ENCODE data around the gene RRP1. TPM values are rescaled to one million over a fixed set of nuclear protein-coding genes. Genes with fewer than 3 reads are reported as not detected.

The RRP1 gene
- total and polyA plus RNA-seq, 3 experiments from 2014 or later: 21.8 to 93.4 (median 87.4) TPM

DNA sequence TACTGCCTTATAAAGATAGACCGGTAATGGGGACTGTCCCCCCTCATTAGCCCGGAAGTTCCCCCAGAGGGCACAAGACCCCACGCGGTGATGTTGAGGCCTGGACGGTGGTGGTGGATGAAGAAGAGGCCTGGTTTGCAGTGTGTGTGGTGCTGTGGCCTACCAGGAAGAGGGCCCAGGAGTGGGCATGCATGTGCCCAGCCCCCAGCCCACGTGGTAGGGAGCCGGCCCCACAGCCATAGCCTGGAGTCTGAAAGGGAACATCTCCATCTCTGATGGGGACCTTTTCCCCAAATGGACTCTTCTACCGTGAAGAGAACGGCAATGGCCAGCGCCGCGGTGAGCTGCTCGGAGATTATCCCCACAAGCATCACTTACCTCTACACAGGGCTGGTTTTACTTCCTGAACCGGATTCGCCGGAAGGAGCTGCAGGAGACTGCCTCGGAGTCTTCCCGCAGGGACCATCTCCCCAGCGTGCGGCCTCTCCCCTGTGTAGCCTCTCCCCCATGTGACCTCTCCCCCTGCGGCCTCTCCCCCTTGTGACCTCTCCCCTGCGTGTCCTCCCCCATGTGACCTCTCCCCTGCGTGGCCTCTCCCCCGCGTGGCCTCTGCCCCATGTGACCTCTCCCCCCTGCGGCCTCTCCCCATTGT lies 20.6 kb downstream of the RRP1 start:
- Histone ChIP-seq H3K27me3 (ENCODE audit: insufficient read depth, low read length, poor library complexity, severe bottlenecking) (no peaks in the 10 kb centered on the region), H3K27ac (ENCODE audit: low read depth, low read length) (no peak overlapping the region), H3K36me3 (ENCODE audit: insufficient read depth, low read length) (no peaks in the 10 kb centered on the region), H3K9me3 (ENCODE audit: low read length) (no peaks in the 10 kb centered on the region), H3K4me1 (ENCODE audit: insufficient read depth, low read length) (peaks cover 7% of the 10 kb centered on the region), H3K4me3 (ENCODE audit: low read length) (no peak overlapping the region)
- Mint-ChIP-seq H3K9me3 (no peaks in the 10 kb centered on the region), H3K27ac (peak overlapping the region in 1 of 8 donors; percentile 68), H3K4me3 (no peak overlapping the region), H3K36me3 (peaks cover 0 to 6% (median 0%) of the 10 kb centered on the region in 3 donors), H3K4me1 (peaks cover 6 to 12% (median 9%) of the 10 kb centered on the region in 3 donors), H3K27me3 (peaks cover 0 to 1% of the 10 kb centered on the region in 2 donors)
- ChIA-PET CTCF (interaction anchor here (1.2 to 1.7 kb wide), 6 partner anchors 123 to 171 kb away, joined by 3 to 7 read pairs (median 4); no protein-coding TSS in a partner anchor), POLR2A (interaction anchor here (0.6 kb wide), 1 partner anchor 105 kb away, joined by 6 read pairs; no protein-coding TSS in a partner anchor)
- no peak for DNase-seq

DNA sequence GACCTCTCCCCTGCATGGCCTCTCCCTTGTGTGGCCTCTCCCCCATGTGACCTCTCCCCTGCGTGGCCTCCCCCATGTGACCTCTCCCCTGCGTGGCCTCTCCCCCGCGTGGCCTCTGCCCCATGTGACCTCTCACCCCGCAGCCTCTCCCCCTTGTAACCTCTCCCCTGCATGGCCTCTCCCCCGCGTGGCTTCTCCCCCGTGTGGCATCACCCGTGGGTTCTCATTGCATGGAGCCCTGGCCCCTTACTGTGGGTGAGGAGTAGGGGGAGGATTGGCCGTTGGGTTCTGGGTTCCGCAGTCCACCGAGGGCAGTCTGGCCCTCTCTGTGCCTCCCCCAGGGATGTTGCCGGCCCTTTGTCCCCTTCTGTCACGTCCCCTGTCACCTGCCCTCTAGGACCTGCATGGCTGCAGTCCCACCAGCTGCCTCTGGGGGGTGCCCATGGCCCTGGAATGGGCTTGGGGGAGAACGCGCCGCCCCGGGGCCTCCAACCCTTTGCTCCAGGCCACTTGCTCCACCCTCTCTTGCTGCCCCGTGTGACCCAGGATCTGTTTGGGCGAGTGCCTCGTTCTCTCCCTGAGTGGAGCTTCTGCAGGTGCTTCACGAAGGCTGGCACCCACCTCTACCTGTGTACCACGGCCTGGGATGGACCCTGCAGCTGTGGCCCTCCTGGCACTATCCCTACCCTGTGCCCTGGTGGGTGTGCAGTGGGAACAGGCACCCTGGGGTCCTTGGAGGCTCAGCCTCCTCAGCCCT lies 21.3 kb downstream of the RRP1 start:
- no peaks in the 10 kb centered on the region for H3K9me3 ChIP-seq (ENCODE audit: low read length)
- no peaks in the 10 kb centered on the region for H3K36me3 ChIP-seq (ENCODE audit: insufficient read depth, low read length)
- H3K9me3 Mint-ChIP-seq: no peaks in the 10 kb centered on the region
- H3K4me1 ChIP-seq (ENCODE audit: insufficient read depth, low read length): peaks cover 7% of the 10 kb centered on the region
- DNase-seq: peak; percentile 70 to 89 (median 80)
- H3K27me3 Mint-ChIP-seq: peaks cover 0 to 1% of the 10 kb centered on the region in 2 donors
- peak overlapping the region in 3 of 8 donors; percentile 41 to 54 (median 47) for H3K27ac Mint-ChIP-seq
- H3K4me3 ChIP-seq (ENCODE audit: low read length): no peak overlapping the region
- peak overlapping the region in 2 of 7 donors; percentile 39 to 40 for H3K4me3 Mint-ChIP-seq
- H3K27me3 ChIP-seq (ENCODE audit: insufficient read depth, low read length, poor library complexity, severe bottlenecking): no peaks in the 10 kb centered on the region
- peak overlapping the region; percentile 54 for H3K27ac ChIP-seq (ENCODE audit: low read depth, low read length)
- H3K4me1 Mint-ChIP-seq: peaks cover 6 to 12% (median 9%) of the 10 kb centered on the region in 3 donors
- ChIA-PET POLR2A (interaction anchor here (0.6 kb wide), 1 partner anchor 104 kb away, joined by 6 read pairs; no protein-coding TSS in a partner anchor), CTCF (interaction anchor here (0.6 to 1.7 kb wide), 9 partner anchors 95 to 171 kb away, joined by 3 to 7 read pairs (median 4); no protein-coding TSS in a partner anchor)
- peaks cover 0 to 4% (median 0%) of the 10 kb centered on the region in 3 donors for H3K36me3 Mint-ChIP-seq

DNA sequence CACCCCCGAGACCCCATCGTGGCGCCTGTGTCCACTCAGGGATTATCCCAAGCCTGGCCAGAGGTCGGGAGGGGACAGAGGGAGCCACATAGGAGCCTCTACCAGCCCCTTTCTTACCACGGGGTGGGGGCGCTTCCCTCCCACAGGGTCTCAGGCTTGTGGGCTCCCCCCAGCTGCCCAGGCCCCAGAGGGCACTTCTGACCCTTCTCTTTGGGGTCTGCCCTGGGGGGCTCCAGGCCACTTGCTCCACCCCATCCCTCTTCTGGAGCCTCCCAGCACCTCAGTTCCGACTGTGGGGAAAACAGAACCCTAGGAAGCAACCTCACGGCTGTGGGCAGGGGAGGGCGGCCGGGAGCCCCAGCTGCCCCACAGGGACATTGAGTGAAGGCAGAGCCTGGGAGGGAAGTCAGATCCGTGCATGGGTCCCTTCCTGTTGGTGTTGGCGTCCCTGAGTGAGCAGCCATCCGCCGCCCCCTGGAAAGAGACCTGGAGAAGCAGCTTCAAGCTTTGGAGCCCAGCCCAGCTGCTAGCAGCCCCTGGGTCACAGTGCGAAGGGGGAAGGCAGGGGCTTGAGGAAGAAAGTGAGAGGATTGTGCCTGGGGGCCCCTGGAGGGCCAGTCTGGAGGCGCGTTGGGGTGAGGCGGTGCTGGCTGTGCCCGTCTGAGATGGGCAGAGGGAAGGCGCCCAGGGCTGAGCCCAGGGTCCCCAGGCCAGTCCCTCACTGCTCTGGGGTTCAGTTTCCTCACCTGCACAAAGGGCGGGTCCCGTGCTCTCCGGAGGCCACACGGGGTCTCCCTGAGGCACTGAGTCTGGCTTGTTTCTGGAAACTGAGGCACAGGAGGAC lies 22.1 kb downstream of the RRP1 start:
- peak overlapping the region; percentile 54 for H3K27ac ChIP-seq (ENCODE audit: low read depth, low read length)
- peaks cover 0 to 1% (median 0%) of the 10 kb centered on the region in 3 donors for H3K36me3 Mint-ChIP-seq
- DNase-seq: no peak
- no peaks in the 10 kb centered on the region for H3K36me3 ChIP-seq (ENCODE audit: insufficient read depth, low read length)
- H3K9me3 ChIP-seq (ENCODE audit: low read length): no peaks in the 10 kb centered on the region
- H3K27me3 ChIP-seq (ENCODE audit: insufficient read depth, low read length, poor library complexity, severe bottlenecking): no peaks in the 10 kb centered on the region
- ChIA-PET POLR2A (no interaction called here), CTCF (interaction anchor here (0.6 to 1.7 kb wide), 9 partner anchors 94 to 170 kb away, joined by 3 to 7 read pairs (median 4); no protein-coding TSS in a partner anchor)
- peaks cover 6 to 12% (median 9%) of the 10 kb centered on the region in 3 donors for H3K4me1 Mint-ChIP-seq
- no peak overlapping the region for H3K4me3 ChIP-seq (ENCODE audit: low read length)
- no peaks in the 10 kb centered on the region for H3K9me3 Mint-ChIP-seq
- H3K27me3 Mint-ChIP-seq: no peaks in the 10 kb centered on the region
- H3K27ac Mint-ChIP-seq: peak overlapping the region in 1 of 8 donors; percentile 33
- H3K4me3 Mint-ChIP-seq: no peak overlapping the region
- peaks cover 7% of the 10 kb centered on the region for H3K4me1 ChIP-seq (ENCODE audit: insufficient read depth, low read length)

DNA sequence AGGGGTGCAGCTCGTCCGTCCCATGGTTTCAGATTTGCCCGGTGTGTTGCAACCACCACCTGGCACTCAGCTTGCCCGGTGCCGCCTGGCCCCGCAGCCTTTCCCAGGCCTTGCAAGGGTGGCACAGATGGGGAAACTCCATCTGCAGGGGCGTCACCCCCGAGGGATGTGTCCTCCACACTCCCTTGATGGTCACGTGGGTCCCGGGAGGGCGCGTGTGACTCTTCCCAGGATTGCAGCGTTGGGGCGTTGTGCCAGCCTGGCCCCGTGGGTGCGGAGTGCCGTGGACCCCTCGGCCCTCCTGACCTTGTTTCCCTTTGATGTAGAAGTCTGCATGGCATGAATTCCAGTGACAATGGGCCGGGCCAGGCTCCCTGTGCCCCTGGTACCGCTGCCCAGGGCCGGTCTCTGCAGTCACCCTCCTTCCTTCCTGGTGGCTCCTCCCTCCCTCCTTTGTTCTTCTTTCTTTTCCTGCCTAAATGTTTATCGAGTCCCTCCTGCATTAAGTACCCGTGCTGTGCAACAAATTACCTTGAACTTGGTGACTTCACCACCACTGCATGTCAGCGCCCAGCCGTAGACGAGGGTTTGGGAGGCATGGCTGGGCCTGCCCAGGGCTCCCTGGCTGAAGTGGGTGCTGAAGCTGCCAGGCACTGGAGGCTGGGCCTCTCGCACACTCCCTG lies 22.9 kb downstream of the RRP1 start:
- Histone ChIP-seq H3K9me3 (ENCODE audit: low read length) (no peaks in the 10 kb centered on the region), H3K4me3 (ENCODE audit: low read length) (no peak overlapping the region), H3K27ac (ENCODE audit: low read depth, low read length) (no peak overlapping the region), H3K36me3 (ENCODE audit: insufficient read depth, low read length) (no peaks in the 10 kb centered on the region), H3K4me1 (ENCODE audit: insufficient read depth, low read length) (peaks cover 7% of the 10 kb centered on the region), H3K27me3 (ENCODE audit: insufficient read depth, low read length, poor library complexity, severe bottlenecking) (no peaks in the 10 kb centered on the region)
- no peak overlapping the region for H3K4me3 Mint-ChIP-seq
- ChIA-PET CTCF (no interaction called here), POLR2A (no interaction called here)
- no peak for DNase-seq
- H3K27ac Mint-ChIP-seq: no peak overlapping the region
- no peaks in the 10 kb centered on the region for H3K36me3 Mint-ChIP-seq
- no peaks in the 10 kb centered on the region for H3K27me3 Mint-ChIP-seq
- H3K9me3 Mint-ChIP-seq: no peaks in the 10 kb centered on the region
- H3K4me1 Mint-ChIP-seq: peaks cover 6 to 12% (median 9%) of the 10 kb centered on the region in 3 donors

DNA sequence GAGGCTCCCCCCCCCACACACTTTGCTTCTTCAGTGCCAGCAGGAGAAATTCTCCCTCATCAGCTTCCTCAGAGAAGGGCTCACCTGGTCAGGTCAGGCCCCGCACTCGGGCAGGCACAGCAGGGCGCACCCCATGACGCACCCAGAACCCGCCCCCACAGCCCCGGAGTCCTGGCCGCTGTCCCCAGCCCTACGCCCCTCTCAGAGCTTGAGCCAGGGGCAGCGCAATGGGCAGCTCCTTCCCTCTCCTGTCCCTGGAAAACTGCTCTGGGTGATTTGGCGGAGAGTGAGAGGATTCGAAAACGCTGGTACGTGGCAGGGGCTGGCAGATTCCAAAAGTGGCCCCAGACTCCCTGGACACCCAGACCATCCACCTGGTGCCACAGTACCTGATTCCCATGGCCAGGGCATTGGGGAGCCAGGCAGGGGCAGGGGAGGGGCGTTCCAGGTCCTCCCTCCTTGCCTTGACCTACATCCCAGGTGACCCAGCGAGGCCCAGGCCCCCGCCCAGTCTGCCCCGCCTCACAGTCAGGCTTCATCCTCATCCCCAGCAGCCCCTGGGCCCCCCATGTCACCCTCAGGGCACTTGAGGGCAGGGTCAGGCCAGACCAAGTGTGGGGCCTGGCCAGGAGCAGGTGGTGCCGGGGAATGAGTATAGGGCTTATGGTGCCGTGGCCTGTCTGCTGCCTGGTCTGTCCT lies 23.7 kb downstream of the RRP1 start:
- no peak overlapping the region for H3K27ac Mint-ChIP-seq
- DNase-seq: no peak
- H3K4me1 Mint-ChIP-seq: peaks cover 6 to 12% (median 9%) of the 10 kb centered on the region in 3 donors

DNA sequence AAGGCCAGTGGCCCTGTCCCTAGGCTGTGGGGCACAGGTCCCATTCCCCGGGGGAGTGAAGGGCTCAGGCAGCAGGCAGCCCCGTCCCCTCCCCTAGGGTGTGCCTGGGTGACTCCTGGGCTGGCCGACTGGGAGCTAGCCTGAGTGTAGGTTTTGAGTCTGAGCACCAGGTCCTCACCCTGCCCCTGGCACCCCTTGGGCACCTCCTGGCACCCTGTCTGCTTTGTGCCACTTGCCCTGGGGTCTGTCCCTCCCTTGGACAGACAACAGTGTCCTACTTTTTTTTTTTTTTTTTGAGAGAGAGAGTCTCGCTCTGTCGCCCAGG lies 24.2 kb downstream of the RRP1 start:
- H3K9me3 Mint-ChIP-seq: peaks cover 0 to 2% (median 0%) of the 10 kb centered on the region in 5 donors
- no peaks in the 10 kb centered on the region for H3K36me3 ChIP-seq (ENCODE audit: insufficient read depth, low read length)
- no peak overlapping the region for H3K4me3 Mint-ChIP-seq

More for the DNA sequence above, 23.7 kb downstream of the RRP1 start:
- Histone ChIP-seq H3K36me3 (ENCODE audit: insufficient read depth, low read length) (no peaks in the 10 kb centered on the region), H3K27ac (ENCODE audit: low read depth, low read length) (no peak overlapping the region), H3K27me3 (ENCODE audit: insufficient read depth, low read length, poor library complexity, severe bottlenecking) (no peaks in the 10 kb centered on the region), H3K4me1 (ENCODE audit: insufficient read depth, low read length) (peaks cover 7% of the 10 kb centered on the region), H3K9me3 (ENCODE audit: low read length) (no peaks in the 10 kb centered on the region), H3K4me3 (ENCODE audit: low read length) (no peak overlapping the region)
- Mint-ChIP-seq H3K27me3 (peaks cover 0 to 2% of the 10 kb centered on the region in 2 donors), H3K9me3 (no peaks in the 10 kb centered on the region), H3K4me3 (no peak overlapping the region), H3K36me3 (no peaks in the 10 kb centered on the region)
- POLR2A ChIA-PET: no interaction called here
- CTCF ChIA-PET: no interaction called here

More for the DNA sequence above, 24.2 kb downstream of the RRP1 start:
- CTCF ChIA-PET: no interaction called here
- no peaks in the 10 kb centered on the region for H3K27me3 ChIP-seq (ENCODE audit: insufficient read depth, low read length, poor library complexity, severe bottlenecking)
- Mint-ChIP-seq H3K27me3 (peaks cover 0 to 2% of the 10 kb centered on the region in 2 donors), H3K27ac (peak overlapping the region in 1 of 8 donors; percentile 75), H3K36me3 (peaks cover 0 to 4% (median 0%) of the 10 kb centered on the region in 3 donors), H3K4me1 (peaks cover 6 to 12% (median 9%) of the 10 kb centered on the region in 3 donors)
- no peak overlapping the region for H3K4me3 ChIP-seq (ENCODE audit: low read length)
- H3K4me1 ChIP-seq (ENCODE audit: insufficient read depth, low read length): peaks cover 7% of the 10 kb centered on the region
- POLR2A ChIA-PET: no interaction called here
- no peak for DNase-seq
- no peaks in the 10 kb centered on the region for H3K9me3 ChIP-seq (ENCODE audit: low read length)
- H3K27ac ChIP-seq (ENCODE audit: low read depth, low read length): no peak overlapping the region
